ENCODE measurements around the gene SGCA. TPM values are rescaled to one million over a fixed set of nuclear protein-coding genes. Genes with fewer than 3 reads are reported as not detected.

Gene SGCA
- not detected in 2 replicates for total RNA-seq

DNA sequence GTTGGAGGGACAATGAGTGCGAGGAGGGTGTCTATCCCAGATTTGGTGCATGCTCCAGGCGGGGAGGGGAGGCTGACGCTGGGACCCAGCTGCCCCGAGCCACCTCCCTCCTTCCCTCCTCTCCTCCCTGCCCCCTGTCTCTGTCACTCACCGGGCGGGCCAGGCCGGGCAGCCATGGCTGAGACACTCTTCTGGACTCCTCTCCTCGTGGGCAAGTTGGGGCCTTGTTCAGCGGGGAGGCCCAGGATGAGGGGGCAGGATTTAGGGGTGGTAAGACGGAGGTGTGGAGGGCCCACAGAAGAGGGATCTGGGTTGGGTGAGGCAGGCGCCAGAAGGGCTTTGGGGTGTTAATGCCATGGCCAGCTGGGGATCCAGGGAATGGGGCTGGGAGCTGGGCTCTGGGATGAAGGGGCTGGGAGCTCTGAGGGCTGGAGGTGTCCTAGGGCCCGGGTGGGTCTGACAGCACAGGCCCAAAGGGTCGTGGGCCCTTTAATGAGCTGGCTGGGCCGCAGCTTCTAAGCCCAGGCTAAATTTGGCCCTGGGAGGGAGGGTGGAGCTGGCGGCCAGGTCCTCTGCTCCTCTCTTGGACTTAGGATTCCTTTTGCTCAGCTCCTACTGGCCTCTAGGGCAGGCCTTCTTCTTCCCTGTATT is at the start of gene SGCA:
SGCA (plus strand) TSS at position 139 of the 651 bp plus-strand sequence; CDS start at position 175, 36 bp downstream.
- intact Hi-C loops (cut with micrococcal nuclease) = no loop called here

DNA sequence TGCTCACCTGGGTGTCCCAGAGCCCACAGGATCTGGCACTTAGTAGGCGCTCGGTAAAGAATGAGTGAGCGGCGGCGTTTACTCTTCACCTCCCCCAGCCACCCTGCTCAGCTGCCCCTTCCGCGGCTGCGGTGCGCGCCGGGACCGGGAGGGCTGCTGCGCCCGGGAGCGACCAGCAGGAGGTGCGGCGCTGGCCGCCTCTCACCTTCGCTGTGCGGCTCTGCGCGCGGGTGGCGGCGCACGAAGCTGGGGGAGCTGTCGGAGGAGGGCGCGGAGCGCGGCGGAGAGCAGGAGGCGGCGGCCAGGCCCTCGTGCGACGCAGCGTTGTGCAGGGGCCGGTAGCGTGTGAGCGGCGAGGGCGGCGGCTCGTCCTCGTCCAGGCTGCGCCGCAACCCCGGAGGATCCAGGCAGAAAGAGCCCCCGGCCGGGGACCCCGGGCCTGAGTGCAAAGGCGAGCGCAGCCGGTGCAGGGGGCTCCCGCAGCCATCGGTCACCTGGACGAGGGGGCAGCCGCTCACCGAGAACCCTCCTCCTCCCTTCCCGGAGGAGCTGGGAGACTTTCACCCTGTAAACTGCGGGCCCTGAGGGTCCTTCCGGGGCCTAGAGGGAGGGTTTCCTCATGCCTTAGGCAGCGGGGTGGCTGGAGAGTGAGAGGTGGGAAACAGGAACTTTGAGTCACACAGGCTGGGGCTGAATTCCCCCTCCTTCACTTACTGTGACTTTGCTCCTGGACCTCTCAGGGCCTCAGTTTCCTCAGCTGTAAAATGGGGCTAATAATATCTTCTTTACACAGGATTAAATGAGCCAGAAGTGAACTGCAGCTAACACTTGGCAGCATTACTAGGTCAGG is 48.4 kb upstream of the SGCA start:
- intact Hi-C loops (cut with micrococcal nuclease) = loop anchor here (2.0 to 10.0 kb wide), 2 partner anchors 43 to 157 kb away; partner anchors contain the start of gene TMEM92

DNA sequence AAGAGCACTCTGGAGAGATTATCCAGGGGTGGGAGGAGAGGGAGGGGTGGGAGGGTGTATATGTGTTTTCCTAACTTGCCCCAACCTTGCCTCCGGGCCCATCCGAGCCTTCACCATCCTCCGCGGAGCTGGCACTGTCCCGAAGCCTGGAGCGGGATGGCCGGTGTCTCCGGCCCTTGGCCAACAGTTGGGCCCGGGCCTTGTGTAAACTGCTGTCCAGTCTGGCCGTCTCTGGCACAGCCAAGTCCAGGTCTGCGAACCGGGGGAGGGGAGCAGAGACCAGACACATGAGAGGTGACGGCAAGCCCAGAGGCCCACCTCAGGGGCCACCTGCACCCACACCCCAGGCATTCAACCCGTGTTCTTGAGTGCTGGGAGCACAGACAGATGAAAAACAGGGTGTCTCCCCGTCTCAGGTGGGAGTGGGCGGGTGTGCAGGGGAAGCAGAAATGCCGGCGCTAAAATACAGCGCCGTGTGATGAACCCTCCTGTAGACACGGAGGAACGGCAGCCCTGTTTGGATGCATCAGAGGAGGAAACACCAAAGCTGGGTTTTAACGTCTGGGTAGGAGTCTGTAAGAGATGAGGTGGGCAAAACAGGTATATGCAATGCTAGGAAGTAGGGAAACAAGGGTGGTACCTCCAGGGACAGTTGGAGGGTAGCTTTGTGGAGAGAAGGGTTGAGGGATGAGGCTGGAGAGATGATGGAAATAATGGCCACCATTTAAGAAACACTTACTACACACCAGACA is 47.6 kb upstream of the SGCA start:
- intact Hi-C loops (cut with micrococcal nuclease) = loop anchor here (10.0 kb wide), 1 partner anchor 157 kb away; the partner anchor contains the start of gene TMEM92

DNA sequence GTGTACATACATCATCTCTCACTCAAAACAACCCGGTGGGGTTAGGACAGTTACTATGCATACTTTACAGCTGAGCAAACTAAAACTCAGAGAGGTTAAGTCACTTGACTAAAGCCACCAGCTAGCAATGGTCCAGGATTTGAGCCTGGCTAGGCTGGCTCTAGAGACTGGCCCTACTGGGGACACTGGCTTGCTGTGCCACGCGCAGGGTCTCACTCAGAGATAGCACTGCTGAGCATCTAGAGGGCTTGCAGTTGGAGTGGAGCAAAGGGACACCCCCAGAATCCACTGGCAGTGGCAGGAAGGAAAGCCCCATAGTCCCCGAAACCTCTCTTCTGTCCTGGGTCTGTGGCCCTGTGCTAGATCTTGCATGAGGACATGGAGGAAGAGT is 47.0 kb upstream of the SGCA start:
- intact Hi-C loops (cut with micrococcal nuclease) = loop anchor here (10.0 kb wide), 1 partner anchor 156 kb away; the partner anchor contains the start of gene TMEM92

DNA sequence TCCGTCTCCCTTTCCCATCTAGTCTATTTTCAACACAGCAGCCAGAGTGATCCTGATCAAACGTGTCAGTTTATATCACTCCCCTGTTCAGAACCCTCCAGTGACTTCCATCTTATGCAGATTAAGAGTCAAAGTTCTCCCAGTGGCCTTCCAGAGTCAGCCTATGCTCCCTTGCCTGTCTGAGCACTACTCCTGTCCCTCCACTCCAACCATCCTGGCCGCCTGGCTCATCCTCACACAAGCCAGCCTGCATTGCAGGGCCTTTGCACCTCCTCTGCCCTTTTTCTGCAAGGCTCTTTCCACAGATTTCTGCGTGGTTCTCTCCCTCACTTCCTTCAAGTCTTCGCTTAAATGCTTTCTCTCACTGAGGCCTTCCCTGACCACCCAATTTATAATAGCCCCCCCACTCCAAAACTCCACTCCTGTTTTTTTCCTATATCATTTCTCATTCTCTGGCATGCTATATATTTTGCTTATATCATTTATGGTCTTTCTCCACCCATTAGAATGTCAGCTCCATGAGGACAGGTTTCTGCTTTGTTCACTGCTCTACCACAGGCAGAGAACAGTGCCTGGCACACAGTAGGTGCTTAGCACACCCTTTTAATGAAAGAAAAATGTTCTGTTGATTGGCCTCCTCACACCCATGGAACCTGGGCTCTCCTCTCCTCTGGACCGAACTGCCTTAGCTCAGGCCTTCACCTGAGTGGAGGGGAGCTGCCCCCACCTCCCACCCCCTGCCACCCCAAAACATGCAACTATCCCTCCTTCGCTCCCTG is 45.1 kb upstream of the SGCA start:
- intact Hi-C loops (cut with micrococcal nuclease) = no loop called here

DNA sequence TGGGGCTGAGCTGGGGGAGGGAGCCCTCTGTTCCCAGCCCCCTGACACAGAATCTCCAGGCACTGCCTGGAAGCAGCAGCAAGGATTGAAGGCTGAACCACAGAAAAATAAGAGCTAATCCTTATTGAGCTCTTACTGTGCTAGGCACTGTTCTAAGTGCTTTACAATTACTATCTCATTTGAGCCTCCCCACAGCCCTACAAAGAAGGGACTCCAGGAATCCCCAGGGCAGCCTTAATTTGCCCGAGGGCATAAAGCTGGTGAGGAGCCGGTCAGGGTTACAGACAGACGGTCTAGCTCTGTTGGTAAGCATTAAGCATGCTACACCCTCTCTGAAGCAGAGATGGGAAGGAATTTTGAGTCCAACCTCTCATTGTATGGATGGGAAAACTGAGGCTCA is 42.9 kb upstream of the SGCA start:
- intact Hi-C loops (cut with micrococcal nuclease) = no loop called here

DNA sequence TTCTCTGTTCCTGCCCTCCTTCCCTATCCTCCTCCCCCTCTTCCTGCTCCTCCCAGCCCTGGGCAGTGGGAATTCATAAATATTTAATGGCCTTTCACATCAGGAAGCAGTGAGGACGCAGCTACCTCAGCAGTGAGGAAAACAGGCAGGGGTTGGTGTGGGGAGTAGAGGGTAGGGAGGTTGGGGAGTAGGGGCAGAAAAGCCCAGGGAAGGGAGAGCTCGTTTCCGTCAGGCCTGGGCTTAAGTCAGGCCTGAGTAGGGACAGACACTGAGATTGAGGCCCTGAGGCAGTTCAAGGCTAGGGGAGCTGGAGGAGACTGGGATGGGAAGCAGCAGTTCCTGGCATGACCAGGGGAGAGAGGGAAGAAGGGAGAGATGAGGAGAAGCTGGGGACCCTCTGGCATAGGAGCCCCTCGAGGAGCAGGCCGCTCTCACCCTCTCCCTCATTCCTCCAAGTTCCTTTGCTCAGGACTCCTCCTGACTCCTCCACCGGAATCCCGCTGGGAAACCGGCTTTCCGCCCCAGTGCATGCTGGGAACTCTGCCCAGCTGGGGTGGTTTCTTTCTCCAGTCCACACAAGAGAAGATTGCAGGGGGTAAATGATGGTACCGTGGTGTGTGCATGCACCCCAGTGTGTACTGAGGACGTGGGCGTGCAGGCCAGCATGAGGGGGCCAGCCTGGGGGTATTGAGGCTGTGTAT is 42.0 kb upstream of the SGCA start:
- intact Hi-C loops (cut with micrococcal nuclease) = no loop called here

DNA sequence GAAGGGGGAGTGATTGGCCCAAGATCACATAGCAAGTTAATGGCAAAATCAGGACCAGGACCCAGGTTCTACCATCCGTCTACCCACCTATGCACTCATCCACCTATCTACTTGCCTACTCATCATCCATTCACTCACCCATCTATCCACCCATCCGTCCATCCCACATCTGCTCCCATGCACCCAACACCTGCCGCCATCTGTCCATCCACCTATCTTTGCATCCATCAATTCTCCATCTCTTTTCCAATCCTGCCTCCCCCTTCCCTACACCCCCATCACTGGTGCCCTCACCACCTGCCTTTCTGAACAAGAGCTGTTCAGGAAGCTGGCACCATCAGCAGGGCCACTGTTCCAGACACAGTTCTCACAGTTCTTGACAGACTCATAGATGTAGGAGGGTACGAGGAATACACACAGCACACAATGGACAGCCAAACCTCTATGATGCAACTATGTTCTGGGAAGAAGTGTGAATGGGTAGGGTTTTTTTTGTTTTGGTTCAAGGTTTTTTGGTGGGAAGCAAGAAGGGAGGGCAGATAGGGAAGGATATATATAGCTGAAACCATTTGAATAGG is 40.3 kb upstream of the SGCA start:
- intact Hi-C loops (cut with micrococcal nuclease) = loop anchor here (5.0 kb wide), 1 partner anchor 57 kb away; no protein-coding TSS in a partner anchor

DNA sequence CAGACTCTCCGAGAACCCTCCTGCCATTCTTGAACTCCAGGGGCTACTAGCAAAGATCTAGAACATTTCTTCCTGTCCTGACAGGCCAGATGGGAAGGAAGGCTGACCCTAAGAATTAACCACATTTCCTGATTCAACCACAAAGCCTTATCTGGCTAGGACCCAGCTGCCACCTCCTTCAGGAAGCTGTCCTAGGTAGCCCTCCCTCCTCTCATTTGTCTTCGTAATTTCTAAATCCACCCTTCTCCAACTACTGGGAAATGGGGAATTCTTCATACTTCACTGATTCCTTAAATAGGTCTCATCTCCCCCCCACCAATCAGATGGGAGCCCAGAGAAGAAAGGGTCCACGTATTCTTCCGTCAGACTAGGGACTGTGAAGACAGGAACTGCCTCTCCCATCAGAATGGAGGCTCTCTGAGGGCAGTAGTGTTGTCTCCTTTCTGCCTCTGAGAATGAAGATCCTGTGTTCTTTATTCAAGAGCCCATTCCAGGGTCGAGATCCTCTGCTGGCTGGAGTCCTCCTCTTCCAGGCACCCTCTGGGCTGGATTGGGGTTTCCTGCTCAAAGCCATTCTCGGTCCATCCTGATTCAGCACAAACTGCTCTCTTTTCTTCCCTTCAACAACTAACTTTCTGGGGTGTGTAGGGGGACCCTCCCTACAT is 38.0 kb upstream of the SGCA start:
- intact Hi-C loops (cut with micrococcal nuclease) = loop anchor here (5.0 kb wide), 1 partner anchor 54 kb away; no protein-coding TSS in a partner anchor

DNA sequence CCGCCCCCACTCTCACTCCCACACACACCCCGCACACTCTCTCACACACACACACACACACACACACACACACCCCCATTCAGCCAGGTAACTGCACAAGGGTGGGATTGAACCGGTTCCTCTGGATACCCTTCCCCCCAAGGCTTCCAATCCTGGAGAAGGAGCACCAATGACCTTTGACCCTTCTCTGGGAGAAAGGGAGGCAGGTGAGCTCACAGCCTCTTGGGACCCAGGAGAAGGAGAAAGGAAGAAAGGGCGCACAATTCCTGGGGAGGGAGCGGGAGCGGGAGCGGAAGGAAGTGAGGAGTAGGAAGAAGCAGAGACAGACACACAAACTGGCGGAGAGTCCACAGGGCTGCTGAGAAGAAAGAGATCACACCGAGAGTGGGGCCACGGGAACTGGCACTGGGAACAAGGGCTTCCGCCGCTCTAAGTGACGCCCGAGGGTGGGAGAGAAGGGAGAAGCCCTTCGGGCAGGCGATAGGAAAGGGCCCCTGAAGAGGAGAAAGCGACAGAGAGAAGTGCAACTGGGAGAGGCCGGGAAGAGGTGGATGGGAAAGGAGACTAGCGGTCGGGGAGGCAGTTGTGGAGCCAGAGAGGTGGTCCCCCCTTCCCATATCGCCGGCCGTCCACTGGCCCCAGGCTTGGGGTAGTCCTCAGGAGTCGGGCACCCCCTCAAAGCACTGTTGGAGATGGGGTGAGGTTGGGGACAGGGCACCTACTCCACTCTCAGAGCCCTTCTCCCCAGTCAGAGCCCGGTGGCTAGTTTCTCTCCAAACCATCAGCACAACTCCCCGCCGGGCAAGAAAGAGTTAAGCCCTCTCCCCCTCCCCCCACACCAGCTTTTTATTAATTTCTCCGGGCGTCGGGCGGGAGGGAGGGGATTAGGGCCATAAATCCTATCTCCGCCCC is 37.1 kb upstream of the SGCA start:
- intact Hi-C loops (cut with micrococcal nuclease) = loop anchor here (5.0 kb wide), 1 partner anchor 54 kb away; no protein-coding TSS in a partner anchor

DNA sequence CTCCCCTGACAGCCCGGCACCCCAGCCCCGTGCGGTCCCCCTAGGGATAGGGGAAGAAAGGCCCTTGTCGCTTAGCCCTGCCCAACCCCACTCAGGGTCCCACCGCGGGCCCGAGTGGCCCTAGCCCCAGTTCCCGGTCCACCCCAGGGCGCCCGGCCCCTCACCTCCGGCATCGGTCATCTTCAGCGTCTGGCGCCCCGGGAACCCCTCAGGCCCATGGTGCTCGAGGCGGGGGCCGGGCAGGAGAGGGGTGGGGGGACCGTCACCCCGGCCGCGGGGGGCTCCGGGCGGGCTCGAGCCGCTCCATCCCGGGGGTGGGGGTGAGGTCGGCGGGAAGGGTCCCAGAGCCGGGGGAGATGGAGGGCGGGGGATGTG is 36.5 kb upstream of the SGCA start:
- intact Hi-C loops (cut with micrococcal nuclease) = loop anchor here (5.0 kb wide), 1 partner anchor 53 kb away; no protein-coding TSS in a partner anchor

DNA sequence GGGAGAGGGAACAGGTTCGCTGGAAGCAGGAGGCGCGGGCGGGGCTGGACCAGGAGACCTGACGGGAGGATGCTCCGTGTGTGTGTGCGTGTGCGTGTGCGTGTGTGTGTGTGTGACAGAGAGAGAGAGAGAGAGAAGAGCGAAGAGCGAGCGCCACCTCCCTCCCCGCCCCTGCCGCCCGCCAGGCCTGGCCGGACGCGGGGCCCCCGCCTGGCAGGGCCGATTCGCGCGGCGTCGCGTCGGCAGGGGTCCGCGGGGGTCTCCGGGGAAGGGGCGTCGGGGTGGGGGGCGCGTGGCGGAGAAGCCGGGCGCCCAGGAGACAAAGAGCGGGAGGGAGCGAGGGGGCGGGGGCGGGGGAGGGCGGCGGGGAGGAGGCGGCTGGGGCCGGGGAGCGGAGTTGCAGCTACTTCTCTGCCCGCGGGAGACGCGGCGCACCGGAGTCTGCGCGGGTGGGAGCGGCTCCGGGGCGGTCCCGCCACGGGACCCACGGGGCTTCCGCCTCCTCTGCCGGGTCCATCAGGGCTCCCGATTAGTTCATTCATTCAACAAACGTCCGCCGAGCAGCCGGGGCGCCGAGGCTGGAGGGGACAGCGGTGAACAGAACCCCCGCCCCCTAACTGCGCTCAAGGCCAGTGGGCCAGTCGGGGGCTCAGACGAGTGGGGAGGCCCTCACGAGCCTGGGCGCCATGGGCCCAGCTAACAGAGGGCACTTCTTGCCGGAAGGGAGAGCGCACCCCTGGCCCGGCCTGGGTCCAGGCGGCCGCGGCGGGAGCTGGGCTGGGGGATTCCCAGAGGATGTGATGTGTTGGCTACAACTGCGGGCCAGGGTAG is 35.9 kb upstream of the SGCA start, which contains the start of gene SAMD14:
SAMD14 (minus strand) TSS at position 433 of the 831 bp plus-strand sequence. CDS start 5,201 bp downstream, outside the sequence.
- intact Hi-C loops (cut with micrococcal nuclease) = loop anchor here (5.0 kb wide), 1 partner anchor 52 kb away; no protein-coding TSS in a partner anchor

DNA sequence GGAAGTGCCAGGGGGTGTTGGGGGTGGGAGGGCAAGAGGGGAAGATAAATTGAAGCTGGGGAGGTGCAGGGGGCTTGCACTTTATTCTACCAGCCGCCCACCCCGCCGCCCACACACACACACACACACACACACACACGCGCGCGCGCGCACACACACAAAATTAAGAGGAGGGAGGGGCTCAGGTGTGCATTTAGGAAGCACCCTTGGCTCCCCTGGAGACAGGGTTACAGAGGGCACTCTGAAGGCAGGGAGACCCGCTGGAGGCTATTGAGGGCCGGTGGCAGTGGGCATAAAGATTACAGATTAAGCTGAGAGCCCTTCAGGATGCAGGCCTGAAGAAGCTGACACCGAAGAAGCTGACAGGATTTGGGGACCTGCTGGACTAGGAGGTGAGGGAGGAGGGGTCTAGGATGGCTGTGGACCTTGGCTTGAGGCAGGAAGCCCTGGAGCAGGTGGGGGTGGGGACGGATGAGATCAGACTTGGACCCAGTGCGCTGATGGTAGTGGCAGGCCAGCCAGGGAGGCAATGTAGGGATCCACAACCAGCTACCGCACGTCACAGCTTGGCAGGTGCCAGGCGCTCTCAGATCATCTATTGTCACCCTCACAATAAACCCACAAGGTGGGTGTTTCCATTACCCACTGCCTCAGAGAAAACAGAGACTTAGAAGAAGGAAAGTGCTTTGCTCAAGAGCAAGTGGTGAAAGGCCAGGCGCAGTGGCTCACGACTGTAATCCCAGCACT is 35.1 kb upstream of the SGCA start:
- intact Hi-C loops (cut with micrococcal nuclease) = no loop called here

DNA sequence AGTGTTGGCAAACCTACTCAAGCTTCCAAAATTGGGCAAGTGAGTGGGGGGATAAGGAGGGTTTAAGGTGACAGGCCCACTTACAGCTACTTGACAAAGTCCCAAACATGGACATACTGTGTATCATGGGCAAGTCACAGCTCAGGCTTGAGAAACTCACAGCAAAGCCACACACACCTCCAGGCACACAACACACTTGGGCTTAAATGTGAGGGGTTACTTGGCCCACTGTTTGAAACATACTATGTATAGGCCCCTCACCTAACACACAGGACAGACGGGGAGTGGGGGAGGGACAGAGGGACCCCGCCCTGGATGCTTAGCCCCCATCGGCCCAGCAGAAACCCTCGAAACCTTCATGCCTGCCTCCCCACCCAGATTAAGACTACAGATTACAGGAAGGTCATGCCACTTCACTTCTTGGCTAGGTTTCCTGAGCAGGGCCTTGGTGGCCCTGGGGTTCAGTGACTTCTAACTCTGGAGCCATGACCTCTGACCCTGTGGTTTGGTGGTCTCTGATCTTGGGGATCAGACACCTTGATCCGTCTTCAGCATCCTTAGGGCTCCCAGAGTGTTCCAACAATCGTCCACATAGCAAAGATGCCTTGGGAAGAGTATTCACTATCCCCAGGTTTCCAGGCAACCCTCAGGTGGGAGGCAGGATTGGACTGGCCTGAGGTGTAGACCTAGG is 33.6 kb upstream of the SGCA start:
- intact Hi-C loops (cut with micrococcal nuclease) = loop anchor here (1.0 kb wide), 1 partner anchor 8 kb away; no protein-coding TSS in a partner anchor

DNA sequence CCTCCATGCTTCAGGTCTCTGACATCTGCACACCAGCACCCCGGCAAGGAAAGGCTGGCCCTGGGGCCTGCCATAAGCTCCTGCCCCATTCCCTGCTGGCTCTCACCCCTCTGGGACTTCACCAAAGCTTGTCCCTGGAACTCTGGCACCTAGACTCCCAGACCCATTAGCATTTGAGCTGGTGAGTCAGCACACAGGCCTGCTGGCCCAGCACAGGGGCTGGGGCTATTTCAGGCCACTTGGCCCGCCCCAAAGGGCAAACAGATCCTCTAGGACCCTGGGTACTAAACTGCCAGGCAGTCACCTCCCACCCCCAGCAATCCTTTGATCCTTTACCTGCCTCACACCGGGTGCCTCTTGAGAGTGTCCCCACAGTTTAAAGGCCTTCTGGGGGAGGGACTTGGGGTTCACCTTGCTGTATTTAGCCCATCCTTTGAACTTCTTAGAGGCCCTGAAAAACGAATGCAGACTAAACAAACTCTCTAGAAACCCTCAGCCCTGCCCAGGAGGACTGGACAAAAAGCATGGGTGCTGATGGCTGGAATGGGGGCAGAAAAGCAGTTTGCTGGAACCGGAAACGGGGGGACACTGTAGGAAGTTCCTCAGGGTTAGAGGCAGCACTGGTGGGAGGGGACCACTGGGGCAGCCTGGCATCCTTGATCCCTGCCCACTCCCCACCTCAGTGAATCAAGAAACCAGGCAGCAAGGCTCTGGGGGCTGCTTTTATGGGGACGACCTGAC is 32.6 kb upstream of the SGCA start:
- intact Hi-C loops (cut with micrococcal nuclease) = no loop called here

Data from T-helper 2 cell treated with Interferon-gamma antibody and Interleukin-4, amounts not matched to agents 100 ng/mL and 5 ng/mL, for 36 hours (primary cell).